ENCODE data around the gene SLC41A3.
"Not testable (repeated sequence)": the region's sequence is repeated elsewhere in the genome, so short reads cannot be mapped to it uniquely, and the experiment has no call there.

SLC41A3 gene

GRCh38 chr3:126085841-126086240, 1.9 kb upstream of the SLC41A3 start:
- no peak for DNase-seq
- intact Hi-C loops (cut with DNase I): loop anchor here (10.0 kb wide), 1 partner anchor 111 kb away; no protein-coding TSS in a partner anchor

GRCh38 chr3:126085276-126085675, 1.4 kb upstream of the SLC41A3 start:
- no peak for DNase-seq
- intact Hi-C loops (cut with DNase I): loop anchor here (10.0 kb wide), 1 partner anchor 110 kb away; no protein-coding TSS in a partner anchor

- intact Hi-C loops (cut with DNase I): loop anchor here (10.0 kb wide), 1 partner anchor 110 kb away; no protein-coding TSS in a partner anchor
- DNase-seq: no peak
These were observed 850 bp upstream of the SLC41A3 start for GRCh38 chr3:126084768-126085180.

GRCh38 chr3:126083511-126083912, 412 bp downstream of the SLC41A3 start:
- intact Hi-C loops (cut with DNase I): loop anchor here (10.0 kb wide), 1 partner anchor 109 kb away; no protein-coding TSS in a partner anchor
- peak in 3 of 10 donors; percentile 78 to 91 (median 89) for DNase-seq

GRCh38 chr3:126083138-126083445, 832 bp downstream of the SLC41A3 start:
- no peak for DNase-seq
- intact Hi-C loops (cut with DNase I): loop anchor here (10.0 kb wide), 1 partner anchor 108 kb away; no protein-coding TSS in a partner anchor

GRCh38 chr3:126082362-126083137, 1.4 kb downstream of the SLC41A3 start:
- intact Hi-C loops (cut with DNase I): loop anchor here (10.0 kb wide), 1 partner anchor 108 kb away; no protein-coding TSS in a partner anchor
- DNase-seq: peak in 1 of 10 donors; percentile 72

- intact Hi-C loops (cut with DNase I): loop anchor here (10.0 kb wide), 1 partner anchor 107 kb away; no protein-coding TSS in a partner anchor
- DNase-seq: peak in 3 of 10 donors; percentile 70 to 80 (median 77)
These were observed 2.1 kb downstream of the SLC41A3 start for GRCh38 chr3:126081618-126082361.

- no peak for DNase-seq
- intact Hi-C loops (cut with DNase I): loop anchor here (10.0 kb wide), 1 partner anchor 106 kb away; no protein-coding TSS in a partner anchor
These were observed 3.0 kb downstream of the SLC41A3 start for GRCh38 chr3:126080970-126081369.

- DNase-seq: no peak
- intact Hi-C loops (cut with DNase I): no loop called here
These were observed 5.1 kb downstream of the SLC41A3 start for GRCh38 chr3:126078866-126079265.

GRCh38 chr3:126077754-126078153, 6.2 kb downstream of the SLC41A3 start:
- no peak for DNase-seq
- intact Hi-C loops (cut with DNase I): no loop called here

GRCh38 chr3:126076140-126076539, 7.8 kb downstream of the SLC41A3 start:
- DNase-seq: no peak
- intact Hi-C loops (cut with DNase I): no loop called here

GRCh38 chr3:126070146-126070545, 13.8 kb downstream of the SLC41A3 start:
- no peak for DNase-seq
- intact Hi-C loops (cut with DNase I): no loop called here

GRCh38 chr3:126067959-126068358, 16.0 kb downstream of the SLC41A3 start:
- peak in 1 of 10 donors; percentile 67 for DNase-seq
- intact Hi-C loops (cut with DNase I): no loop called here

GRCh38 chr3:126066676-126067075, 17.2 kb downstream of the SLC41A3 start:
- intact Hi-C loops (cut with DNase I); DNase-seq: not testable (repeated sequence)

- no peak for DNase-seq
- intact Hi-C loops (cut with DNase I): no loop called here
These were observed 18.0 kb downstream of the SLC41A3 start for GRCh38 chr3:126065876-126066275.

- no peak for DNase-seq
- intact Hi-C loops (cut with DNase I): no loop called here
These were observed 19.2 kb downstream of the SLC41A3 start for GRCh38 chr3:126064627-126065258.

- DNase-seq: no peak
- intact Hi-C loops (cut with DNase I): no loop called here
These were observed 20.5 kb downstream of the SLC41A3 start for GRCh38 chr3:126063358-126063965.

GRCh38 chr3:126061301-126062032, 22.5 kb downstream of the SLC41A3 start:
- intact Hi-C loops (cut with DNase I): no loop called here
- DNase-seq: no peak

GRCh38 chr3:126060613-126061145, 23.2 kb downstream of the SLC41A3 start:
- peak in 1 of 10 donors; percentile 80 for DNase-seq
- intact Hi-C loops (cut with DNase I): no loop called here

All from posterior cingulate gyrus (tissue), 11 donors.